Posterior vena cava (tissue), 2 donors: Measurements from ENCODE around the gene OR4D2. TPM values are rescaled to one million over a fixed set of nuclear protein-coding genes. Genes with fewer than 3 reads are reported as not detected.
"Not testable (repeated sequence)": the region's sequence is repeated elsewhere in the genome, so short reads cannot be mapped to it uniquely, and the experiment has no call there.

Experiments used
- DNase-seq: peaks from one replicate; pipeline ENCODE4 v3.0.0-alpha.2; 2020; ENCODE audit warnings: low spot score
- intact Hi-C, 2 donors: fragments of 100-400 bp; cut with DNase I; formaldehyde crosslinking; loops; one replicate each; pipeline versions ENCODE4 v1.14.1 to v1.14.2; 2022 to 2023
- long read RNA-seq, 2 donors: library from polyadenylated mRNA; unstranded; transcript quantifications; one replicate each; pipeline ENCODE4 v2.0.0, GENCODE V29; 2020 to 2021
- total RNA-seq, 2 donors: library from RNA; stranded (reverse); fragmentation: NEBNext Ultra II Directional; extraction: Animal tissue kit (Norgen Biotek cat#: 25700); gene quantifications; one replicate each; pipeline ENCODE4 v1.2.1, GENCODE V29; 2021
- donor health status: DM: yes; HTN: yes; CAD: no.
- donor health status: DM: yes; HTN: yes; CAD: no.

Gene OR4D2
- total RNA-seq, result not detected
- long read RNA-seq, donor 1, result 0 reads
- long read RNA-seq, donor 2, result 0 reads

DNA sequence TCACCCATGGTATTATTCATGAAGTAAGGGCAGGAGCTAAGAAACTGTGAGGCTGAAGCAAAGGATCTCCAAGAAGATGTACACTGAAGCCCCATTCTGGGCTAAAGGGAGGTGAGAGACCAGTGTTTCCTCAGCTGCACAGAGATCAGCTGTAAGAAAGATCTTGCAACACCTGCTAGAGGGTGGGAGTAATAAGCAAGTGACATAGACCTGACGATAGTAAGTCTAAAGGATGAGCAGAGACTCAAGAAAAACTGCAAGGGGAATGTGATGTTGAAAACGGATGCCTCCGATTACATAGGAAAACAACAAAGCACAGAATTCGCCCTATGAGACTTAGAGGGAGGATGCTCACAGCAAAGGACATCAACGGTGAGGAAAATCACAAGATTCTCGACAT is at the start of gene OR4D2:
Gene OR4D2, plus strand, starts transcription at position 301 of the 400 bp plus-strand sequence. CDS start 2,674 bp downstream, outside the sequence.
- intact Hi-C loops, result no loop called here

DNA sequence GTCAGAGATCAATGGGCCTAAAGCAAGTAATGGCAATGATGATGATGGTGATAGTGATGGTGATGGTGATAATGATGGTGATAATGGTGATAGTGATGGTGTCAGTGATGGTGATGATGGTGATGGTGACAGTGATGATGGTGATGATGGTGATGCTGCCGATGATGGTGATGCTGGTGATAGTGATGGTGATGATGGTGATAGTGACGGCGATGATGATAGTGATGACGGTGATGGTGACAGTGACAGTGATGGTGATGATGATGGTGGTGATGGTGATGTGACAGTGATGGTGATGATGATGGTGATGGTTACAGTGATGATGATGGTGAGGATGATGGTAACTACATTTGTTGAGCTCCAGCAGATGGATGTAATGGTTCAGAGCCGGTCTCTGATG is 49.4 kb upstream of the OR4D2 start:
- DNase-seq, result no peak
- intact Hi-C loops, result loop anchor here in 1 of 2 donors (5.0 to 10.0 kb wide), 2 partner anchors 103 to 260 kb away; no protein-coding TSS in a partner anchor

More for the DNA sequence above, at the start of gene OR4D2:
- no peak for DNase-seq

DNA sequence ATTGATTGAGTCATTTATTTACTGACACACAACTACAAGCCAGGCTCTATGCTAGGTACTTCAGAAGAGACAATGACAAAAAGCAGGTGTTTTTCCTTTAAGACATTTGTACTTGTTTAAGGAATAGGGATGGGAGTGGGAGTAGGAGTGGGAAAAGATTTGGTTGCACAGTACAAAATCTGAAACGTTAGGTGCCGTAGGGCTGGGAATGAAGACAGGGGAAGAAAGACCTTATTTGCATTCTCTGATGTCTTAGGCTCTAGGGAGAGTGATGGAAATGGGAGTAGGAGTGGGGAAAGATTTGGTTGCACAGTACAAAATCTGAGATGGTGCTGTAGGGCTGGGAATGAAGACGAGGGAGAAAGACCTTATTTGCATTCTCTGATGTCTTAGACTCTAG is 47.3 kb upstream of the OR4D2 start:
- no peak for DNase-seq
- intact Hi-C loops, result loop anchor here in 1 of 2 donors (5.0 to 10.0 kb wide), 2 partner anchors 105 to 262 kb away; no protein-coding TSS in a partner anchor

DNA sequence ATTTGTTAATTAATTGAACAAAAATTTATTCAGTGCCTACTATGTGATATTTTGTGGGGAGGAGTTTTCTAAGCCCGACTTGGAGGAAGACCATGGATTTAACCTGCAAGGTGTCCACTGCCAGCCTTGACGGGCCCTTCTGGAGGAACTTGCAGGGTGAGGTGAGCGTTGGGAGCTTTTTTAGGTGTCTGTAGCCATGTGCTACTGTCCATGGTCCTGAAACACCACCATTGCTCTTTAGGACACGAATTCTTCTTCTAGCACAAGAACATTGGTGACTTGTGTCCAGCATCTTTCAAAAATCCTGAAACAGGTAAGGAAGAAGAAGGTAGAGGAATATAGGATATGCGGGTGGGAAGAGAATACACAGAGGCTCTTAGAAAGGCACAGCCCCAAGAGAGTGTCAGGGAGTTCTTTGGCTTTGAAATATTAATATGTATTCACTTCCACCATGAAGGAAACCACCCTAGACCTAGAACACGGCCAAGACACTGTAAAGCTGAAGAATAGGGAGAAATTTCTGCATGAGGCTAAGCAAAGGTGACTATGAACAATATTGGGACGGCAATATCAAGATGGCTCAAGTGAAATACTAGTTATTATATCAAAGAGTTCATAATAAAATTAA is 46.5 kb upstream of the OR4D2 start:
- DNase-seq, result no peak
- intact Hi-C loops, result no loop called here

DNA sequence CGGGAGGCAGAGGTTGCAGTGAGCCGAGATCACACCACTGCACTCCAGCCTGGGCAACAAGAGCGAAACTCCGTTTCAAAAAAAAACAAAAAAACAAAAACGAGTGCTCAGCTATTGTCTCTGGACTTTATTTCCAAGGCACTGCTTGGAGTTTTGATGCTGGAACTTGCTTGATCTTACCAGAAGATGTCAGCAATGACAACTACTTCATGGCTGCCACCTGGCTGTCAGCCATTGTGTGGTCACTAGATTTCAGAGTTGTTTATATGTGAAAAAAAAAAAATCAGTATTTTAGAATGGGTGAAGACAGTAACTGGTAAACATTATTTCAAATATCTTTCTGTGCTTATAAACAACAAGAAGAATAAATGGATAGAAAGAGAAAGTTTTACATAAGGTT is 44.9 kb upstream of the OR4D2 start:
- DNase-seq, result no peak
- intact Hi-C loops, result no loop called here

DNA sequence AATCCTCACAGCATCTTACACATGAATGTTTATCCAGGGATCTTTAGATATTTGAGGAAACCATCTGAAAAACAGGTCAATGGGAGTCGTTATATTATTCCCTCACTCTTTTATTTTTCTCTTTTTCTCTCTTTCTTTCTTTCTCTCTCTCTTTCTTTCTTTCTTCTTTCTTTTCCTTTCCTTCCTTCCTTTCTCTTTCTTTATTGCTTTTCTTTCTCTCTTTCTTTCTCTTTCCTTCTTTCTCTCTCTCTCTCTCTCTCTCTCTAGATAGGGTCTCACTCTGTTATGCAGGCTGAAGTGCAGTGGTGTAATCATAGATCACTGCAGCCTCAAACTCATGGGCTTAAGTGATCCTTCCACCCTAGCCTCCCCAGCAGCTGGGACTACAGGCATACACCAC is 38.9 kb upstream of the OR4D2 start:
- DNase-seq, result no peak
- intact Hi-C loops, result no loop called here

DNA sequence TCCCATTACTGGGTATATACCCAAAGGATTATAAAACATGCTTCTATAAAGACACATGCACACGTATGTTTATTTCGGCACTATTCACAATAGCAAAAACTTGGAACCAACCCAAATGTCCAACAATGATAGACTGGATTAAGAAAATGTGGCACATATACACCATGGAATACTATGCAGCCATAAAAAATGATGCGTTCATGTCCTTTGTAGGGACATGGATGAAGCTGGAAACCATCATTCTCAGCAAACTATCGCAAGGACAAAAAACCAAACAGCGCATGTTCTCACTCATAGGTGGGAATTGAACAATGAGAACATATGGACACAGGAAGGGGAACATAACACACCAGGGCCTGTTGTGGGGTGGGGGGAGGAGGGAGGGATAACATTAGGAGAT is 34.1 kb upstream of the OR4D2 start:
- intact Hi-C loops, result not testable (repeated sequence)

DNA sequence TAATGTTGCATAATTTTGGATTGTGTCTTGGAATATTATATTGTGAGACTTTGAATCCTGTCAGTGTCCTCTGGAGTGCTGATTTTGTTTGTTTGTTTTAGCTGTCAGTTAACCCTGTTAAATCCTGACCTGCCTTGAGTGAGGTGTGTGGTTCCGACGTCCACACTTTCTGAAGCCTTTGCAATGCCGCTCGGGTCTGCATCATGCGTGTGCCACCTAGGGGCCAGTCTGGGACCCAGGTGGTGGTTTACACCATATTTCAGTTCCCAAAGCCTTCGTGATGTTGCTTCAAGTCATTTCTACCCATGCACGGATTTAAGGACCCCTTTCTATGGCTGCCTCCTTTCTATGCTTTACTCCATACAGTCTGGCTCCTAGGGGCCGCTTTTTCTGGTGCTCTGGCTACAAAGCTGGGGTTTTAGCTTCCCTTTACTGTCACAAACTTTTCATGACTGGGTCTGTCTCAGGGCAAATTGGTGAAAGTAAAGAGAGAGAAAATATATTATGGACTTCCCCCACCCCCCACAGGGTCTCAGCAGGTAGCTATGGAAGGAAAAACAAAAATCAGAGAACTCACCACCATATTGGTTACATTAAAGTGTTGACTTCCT is 30.0 kb upstream of the OR4D2 start:
- no peak for DNase-seq

More for the DNA sequence above, 34.1 kb upstream of the OR4D2 start:
- not testable (repeated sequence) for DNase-seq

DNA sequence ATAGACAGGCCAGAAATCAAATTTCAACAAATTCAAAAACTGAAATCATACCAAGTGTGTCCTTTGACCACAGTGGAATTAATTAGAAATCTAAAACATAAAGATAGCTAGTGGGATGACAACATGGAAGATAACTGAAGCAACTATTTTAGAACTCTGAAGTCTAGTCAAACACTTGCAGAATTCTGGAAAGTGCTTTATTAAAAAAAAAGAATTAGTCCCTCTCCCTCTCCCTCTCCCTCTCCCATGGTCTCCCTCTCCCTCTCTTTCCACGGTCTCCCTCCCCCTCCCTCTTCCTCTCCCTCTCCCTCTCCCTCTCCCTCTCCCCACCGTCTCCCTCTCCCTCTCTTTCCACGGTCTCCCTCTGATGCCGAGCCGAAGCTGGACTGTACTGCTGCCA is 25.3 kb upstream of the OR4D2 start:
- intact Hi-C loops, result loop anchor here in 1 of 2 donors (10.0 kb wide), 1 partner anchor 97 kb away; no protein-coding TSS in a partner anchor
- DNase-seq, result no peak

More for the DNA sequence above, 30.0 kb upstream of the OR4D2 start:
- intact Hi-C loops, result no loop called here

DNA sequence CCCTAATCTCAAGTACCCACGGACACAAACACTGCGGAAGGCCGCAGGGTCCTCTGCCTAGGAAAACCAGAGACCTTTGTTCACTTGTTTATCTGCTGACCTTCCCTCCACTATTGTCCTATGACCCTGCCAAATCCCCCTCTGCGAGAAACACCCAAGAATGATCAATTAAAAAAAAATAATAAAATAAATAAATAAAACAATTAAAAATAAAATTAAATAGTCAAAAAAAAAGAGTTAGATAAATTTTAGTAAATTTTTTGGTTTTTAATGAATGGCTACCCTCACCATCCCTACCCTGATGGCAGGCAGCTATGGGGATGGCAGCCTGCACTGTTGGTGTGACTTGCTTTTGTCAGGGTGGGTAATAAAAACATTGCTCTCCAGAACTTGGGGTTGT is 23.4 kb upstream of the OR4D2 start:
- not testable (repeated sequence) for DNase-seq
- intact Hi-C loops, result loop anchor here in 1 of 2 donors (10.0 kb wide), 1 partner anchor 99 kb away; no protein-coding TSS in a partner anchor

DNA sequence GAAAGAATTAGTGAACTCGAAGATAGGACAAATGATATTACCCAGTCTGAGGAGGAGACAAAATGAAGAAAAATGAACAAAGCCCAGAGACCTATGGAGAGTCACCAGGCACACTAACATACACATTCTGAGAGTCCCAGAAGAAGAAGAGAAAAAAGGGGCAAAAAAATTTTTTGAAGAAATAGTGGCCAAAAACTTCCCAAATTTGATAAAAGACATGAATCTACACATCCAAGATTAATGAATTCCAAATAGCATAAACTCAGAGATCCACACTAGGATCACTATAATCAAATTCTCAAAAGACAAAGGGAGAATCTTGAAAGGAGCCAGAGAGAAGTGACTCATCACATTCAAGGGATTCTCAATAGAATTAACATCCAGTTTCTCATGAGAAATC is 22.0 kb upstream of the OR4D2 start:
- intact Hi-C loops, result loop anchor here in 1 of 2 donors (10.0 kb wide), 1 partner anchor 100 kb away; no protein-coding TSS in a partner anchor
- no peak for DNase-seq

DNA sequence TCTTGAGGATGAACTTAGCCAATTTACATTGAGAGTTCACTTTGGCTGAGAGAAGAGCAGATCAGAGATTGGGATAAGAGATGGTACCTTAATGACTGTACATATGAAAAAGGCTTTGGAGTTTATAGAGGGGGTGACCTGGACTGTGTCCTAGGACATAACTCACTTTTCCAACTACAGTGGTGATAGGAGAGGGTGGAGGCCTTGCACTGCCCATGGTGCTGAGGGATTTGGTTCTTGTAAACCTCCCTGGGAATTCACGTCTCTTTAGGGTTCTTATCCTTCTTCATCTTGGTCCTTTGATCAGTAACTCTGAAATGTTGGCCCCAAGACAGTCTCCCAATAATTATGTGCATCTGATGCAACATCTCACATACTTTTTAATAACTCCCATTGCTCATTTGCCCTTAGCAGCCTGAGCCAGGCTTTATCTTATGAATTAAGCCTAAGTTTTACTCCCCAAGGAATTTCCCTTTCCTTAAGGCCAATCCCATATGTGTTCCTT is 18.8 kb upstream of the OR4D2 start, which contains the start of gene OR4D1:
Gene OR4D1, plus strand, starts transcription at position 455 of the 505 bp plus-strand sequence. CDS start 6,770 bp downstream, outside the sequence.
- DNase-seq, result no peak
- intact Hi-C loops, result loop anchor here in 1 of 2 donors (10.0 kb wide), 1 partner anchor 103 kb away; no protein-coding TSS in a partner anchor

DNA sequence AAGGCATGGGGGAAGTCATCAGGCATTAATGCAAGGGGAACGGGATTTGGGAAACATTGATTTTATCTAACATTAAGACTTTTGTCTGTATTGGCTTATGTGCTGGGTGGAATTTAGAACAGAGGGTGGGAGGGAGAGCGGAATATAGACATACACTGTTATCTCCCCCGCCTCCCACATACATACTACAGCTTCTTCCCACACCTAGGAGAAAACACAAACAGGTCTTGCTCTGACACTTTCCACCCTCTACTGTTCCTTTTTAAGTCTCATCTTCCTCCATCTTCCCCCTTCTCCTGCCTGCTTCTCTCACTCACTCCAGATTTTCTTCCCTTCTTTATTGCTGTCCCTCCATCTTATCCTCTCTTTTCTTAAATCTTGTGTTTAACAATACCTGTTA is 18.2 kb upstream of the OR4D2 start:
- no peak for DNase-seq
- intact Hi-C loops, result loop anchor here in 1 of 2 donors (10.0 kb wide), 1 partner anchor 104 kb away; no protein-coding TSS in a partner anchor

DNA sequence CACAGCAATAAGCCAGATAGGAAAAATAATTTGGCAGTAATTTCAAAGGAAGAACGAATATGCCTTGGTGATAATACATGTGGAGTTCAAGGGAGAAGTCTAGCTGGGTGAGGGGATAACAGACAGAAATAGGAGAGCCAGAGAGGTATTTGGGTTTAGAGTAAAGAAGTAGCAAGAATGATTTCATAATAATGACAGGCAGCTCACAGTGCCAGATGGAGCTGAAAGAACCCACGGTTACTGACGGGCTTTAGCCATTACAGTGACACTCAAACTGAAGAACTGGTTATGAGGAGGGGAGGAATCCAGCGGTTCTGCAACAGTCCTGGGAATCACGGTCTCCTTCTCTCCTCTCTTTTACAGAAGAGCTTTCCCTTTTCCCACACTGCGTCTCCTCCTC is 16.4 kb upstream of the OR4D2 start:
- intact Hi-C loops, result no loop called here

DNA sequence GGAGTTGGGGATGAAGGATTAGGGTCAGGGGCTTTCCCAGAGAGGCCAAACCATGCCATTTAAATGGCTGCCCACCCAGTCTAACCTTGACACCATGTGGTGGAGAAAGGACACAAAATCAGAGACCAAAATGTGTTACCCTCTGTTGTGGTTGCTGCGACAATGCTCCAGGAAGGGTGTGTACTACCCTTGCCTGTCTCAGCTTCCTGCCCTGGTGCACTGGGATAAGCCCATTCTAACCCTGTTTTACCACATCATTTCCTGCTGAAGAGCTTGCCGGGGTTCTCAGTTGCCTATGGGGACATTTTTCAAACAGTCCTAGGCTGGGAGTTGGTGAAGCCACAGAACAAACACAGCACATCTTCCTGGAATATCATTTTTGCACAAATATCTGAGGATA is 13.7 kb upstream of the OR4D2 start:
- intact Hi-C loops, result no loop called here
- DNase-seq, result no peak

More for the DNA sequence above, 16.4 kb upstream of the OR4D2 start:
- DNase-seq, result no peak

DNA sequence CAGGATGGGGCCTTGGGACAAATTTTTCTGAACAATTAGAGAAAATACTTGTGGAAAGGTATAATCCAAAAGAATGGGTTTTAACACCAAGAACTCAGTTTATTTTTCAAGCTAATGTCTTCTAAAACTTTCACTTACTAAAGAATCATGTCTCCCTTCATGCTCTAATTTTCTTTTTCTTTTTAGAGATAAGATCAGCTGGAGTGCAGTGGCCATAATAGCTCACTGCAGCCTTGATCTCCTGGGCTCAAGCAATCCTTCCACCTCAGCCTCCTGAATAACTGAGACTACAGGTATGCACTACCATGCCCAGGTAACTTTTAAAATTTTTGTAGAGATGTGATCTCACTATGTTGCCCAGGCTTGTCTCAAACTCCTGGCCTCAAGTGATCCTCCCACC is 13.1 kb upstream of the OR4D2 start:
- intact Hi-C loops, result no loop called here
- DNase-seq, result no peak

DNA sequence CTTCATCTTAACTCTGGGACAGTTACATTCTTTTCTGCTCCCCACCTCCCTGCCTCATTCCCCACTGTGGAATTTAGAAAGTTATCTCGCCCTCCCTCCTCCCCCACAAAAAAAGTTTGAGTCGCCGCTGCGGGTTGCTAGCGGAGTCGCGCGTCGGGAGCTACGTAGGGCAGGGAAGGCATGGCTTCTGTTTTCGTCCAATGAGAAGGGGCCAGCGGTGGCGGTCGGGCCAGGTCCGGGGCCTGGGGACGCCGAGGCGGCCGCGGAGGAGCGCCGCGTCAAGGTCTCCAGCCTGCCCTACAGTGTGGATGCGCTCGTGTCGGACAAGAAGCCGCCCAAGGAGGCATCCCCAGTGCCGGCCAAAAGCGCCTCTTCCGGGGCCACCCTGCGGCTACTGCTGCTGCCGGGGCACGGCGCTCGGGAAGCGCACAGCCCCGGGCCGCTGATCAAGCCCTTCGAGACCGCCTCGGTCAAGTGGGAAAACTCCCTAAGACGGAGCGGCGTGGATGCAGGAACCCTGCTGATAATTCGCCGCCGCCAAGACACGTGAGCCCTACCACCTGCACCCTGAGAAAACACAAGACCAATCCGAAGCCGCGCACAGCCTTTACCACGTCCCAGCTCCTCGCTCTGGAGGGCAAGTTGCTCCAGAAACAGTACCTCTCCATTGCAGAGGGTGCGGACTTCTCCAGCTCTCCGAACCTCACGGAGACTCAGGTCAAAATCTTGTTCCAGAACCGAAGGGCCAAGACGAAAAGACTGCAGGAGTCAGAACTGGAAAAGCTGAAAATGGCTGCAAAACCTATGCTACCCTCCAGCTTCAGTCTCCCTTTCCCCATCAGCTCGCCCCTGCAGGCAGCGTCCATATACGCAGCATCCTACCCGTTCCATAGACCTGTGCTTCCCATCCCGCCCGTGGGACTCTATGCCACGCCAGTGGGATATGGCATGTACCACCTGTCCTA is 9.7 kb upstream of the OR4D2 start:
- intact Hi-C loops, result no loop called here

DNA sequence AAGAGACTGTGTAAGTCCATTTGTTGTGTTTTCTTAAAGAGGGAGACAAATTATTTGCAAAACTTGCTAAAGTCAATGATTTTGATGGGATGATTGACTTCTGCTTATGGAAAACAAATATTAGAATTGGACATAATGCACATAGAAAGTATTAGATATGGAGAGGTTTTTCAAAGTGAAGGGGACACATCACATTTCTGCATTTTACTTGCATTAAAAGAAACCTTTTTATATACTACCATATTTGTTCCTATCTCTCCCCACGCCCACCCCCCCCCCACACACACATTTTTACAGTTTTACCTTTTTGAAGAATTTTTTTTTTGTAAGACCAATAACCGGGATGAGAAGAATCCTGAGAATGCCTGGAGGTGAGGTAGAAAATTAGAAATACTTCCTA is 8.6 kb upstream of the OR4D2 start:
- DNase-seq, result no peak
- intact Hi-C loops, result no loop called here

More for the DNA sequence above, 9.7 kb upstream of the OR4D2 start:
- no peak for DNase-seq

DNA sequence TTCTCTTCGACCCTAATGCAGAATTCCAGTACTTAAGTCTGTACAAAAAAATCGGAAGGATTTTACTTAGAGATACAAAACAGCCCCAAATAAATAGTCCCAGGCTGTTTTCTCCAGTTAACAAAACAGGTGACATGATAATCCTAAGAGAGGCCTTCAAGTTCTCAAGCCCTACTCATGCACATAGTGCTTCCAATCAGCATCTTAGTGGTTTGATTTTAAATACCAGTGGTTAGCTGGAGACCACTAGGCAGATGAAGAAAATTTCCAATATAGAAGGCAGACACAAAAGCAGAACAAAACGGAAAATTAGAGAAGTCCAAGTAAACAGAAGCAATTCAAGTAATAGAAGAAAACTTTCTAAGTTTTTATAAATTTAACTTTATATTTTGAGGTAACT is 5.2 kb upstream of the OR4D2 start:
- DNase-seq, result no peak
- intact Hi-C loops, result no loop called here
